Measurements from ENCODE around the gene WASF3. TPM values are rescaled to one million over a fixed set of nuclear protein-coding genes. Genes with fewer than 3 reads are reported as not detected.
A peak's percentile ranks its signal among the peaks of the same experiment; 100 is the strongest.

Gene WASF3
- total and polyA plus RNA-seq, 2 donors from 2014 or later = 3.7 to 18.5 TPM

GRCh38 chr13:26558074-26558805, 757 bp downstream of the WASF3 start:
- H3K4me3 ChIP-seq (ENCODE audit: low read length in 3 of 3) = peak overlapping the region; percentile 6 to 62 (median 26)

GRCh38 chr13:26558987-26559386, 1.5 kb downstream of the WASF3 start:
- no peak for TF ChIP-seq CTCF (IDR thresholded peaks at IDR 0.05; ENCODE audit: borderline replicate concordance, extremely low read depth, insufficient read depth)
- Histone ChIP-seq H3K36me3 (ENCODE audit: control insufficient read depth in 2 of 3, insufficient read depth in 3 of 3, low read length in 3 of 3) (no peaks in the 10 kb centered on the region), H3K27ac (ENCODE audit: low read depth in 2 of 2, low read length in 2 of 2) (no peak overlapping the region), H3K4me3 (ENCODE audit: low read length in 3 of 3) (peak overlapping the region in 2 of 3 donors; percentile 44 to 62), H3K4me1 (ENCODE audit: control insufficient read depth in 2 of 3, insufficient read depth in 2 of 3, low read depth in 1 of 3, low read length in 3 of 3) (no peaks in the 10 kb centered on the region), H3K9me3 (ENCODE audit: control insufficient read depth in 2 of 3, insufficient read depth in 1 of 3, low read length in 3 of 3) (no peaks in the 10 kb centered on the region), H3K9ac (ENCODE audit: low read length in 3 of 3) (no peak overlapping the region), H3K27me3 (ENCODE audit: control insufficient read depth, insufficient read depth, low read length) (no peaks in the 10 kb centered on the region)
- intact Hi-C loops (cut with DNase I) = no loop called here
- FAIRE-seq = no peak
- peak in 2 of 5 donors; percentile 62 to 63 for DNase-seq

More at GRCh38 chr13:26558074-26558805, 757 bp downstream of the WASF3 start:
- peak overlapping the region in 2 of 3 donors; percentile 15 to 30 for H3K9ac ChIP-seq (ENCODE audit: low read length in 3 of 3)
- H3K27ac ChIP-seq (ENCODE audit: low read depth in 2 of 2, low read length in 2 of 2) = no peak overlapping the region
- no peak for TF ChIP-seq CTCF (IDR thresholded peaks at IDR 0.05; ENCODE audit: borderline replicate concordance, extremely low read depth, insufficient read depth)
- H3K27me3 ChIP-seq (ENCODE audit: control insufficient read depth, insufficient read depth, low read length) = no peaks in the 10 kb centered on the region
- no peaks in the 10 kb centered on the region for H3K9me3 ChIP-seq (ENCODE audit: control insufficient read depth in 2 of 3, insufficient read depth in 1 of 3, low read length in 3 of 3)
- H3K36me3 ChIP-seq (ENCODE audit: control insufficient read depth in 2 of 3, insufficient read depth in 3 of 3, low read length in 3 of 3) = no peaks in the 10 kb centered on the region
- DNase-seq (peak; percentile 35 to 83 (median 47)), FAIRE-seq (no peak)
- no peaks in the 10 kb centered on the region for H3K4me1 ChIP-seq (ENCODE audit: control insufficient read depth in 2 of 3, insufficient read depth in 2 of 3, low read depth in 1 of 3, low read length in 3 of 3)
- intact Hi-C loops (cut with DNase I) = no loop called here

GRCh38 chr13:26560456-26560855, 3.0 kb downstream of the WASF3 start:
- no peak for DNase-seq
- no peaks in the 10 kb centered on the region for H3K4me1 ChIP-seq (ENCODE audit: control insufficient read depth in 2 of 3, insufficient read depth in 2 of 3, low read depth in 1 of 3, low read length in 3 of 3)
- no peak for FAIRE-seq
- H3K4me3 ChIP-seq (ENCODE audit: low read length in 3 of 3) = no peak overlapping the region
- intact Hi-C loops (cut with DNase I) = no loop called here
- H3K27ac ChIP-seq (ENCODE audit: low read depth in 2 of 2, low read length in 2 of 2) = no peak overlapping the region
- H3K36me3 ChIP-seq (ENCODE audit: control insufficient read depth in 2 of 3, insufficient read depth in 3 of 3, low read length in 3 of 3) = no peaks in the 10 kb centered on the region
- TF ChIP-seq CTCF (IDR thresholded peaks at IDR 0.05; ENCODE audit: borderline replicate concordance, extremely low read depth, insufficient read depth) = no peak
- no peaks in the 10 kb centered on the region for H3K9me3 ChIP-seq (ENCODE audit: control insufficient read depth in 2 of 3, insufficient read depth in 1 of 3, low read length in 3 of 3)
- no peak overlapping the region for H3K9ac ChIP-seq (ENCODE audit: low read length in 3 of 3)
- H3K27me3 ChIP-seq (ENCODE audit: control insufficient read depth, insufficient read depth, low read length) = no peaks in the 10 kb centered on the region
